Suprapubic skin (tissue), 4 donors: ENCODE results near the gene SMS.

Source experiments
- EP300 ChIP-seq: sonication (generic); formaldehyde crosslinking; IDR thresholded peaks from one replicate; pipeline ENCODE4 v1.6.1; 2017; ENCODE audit warnings: antibody characterized with exemption
- POLR2A ChIP-seq, 2 donors: fragments of 450-650 bp; IDR thresholded peaks; one replicate each; pipeline ENCODE4 v1.6.1; 2017; ENCODE audit warnings: antibody characterized with exemption in 2 of 2, mild to moderate bottlenecking in 2 of 2, moderate library complexity in 2 of 2
- POLR2AphosphoS5 ChIP-seq, 3 donors: sonication (generic); formaldehyde crosslinking; IDR thresholded peaks; one replicate each; pipeline ENCODE4 v1.6.1; 2017; ENCODE audit warnings: antibody characterized with exemption in 3 of 3
- TF ChIP-seq, protein P1 (sequence below), 2 donors: fragments of 200-600 bp in 1 of 2; fragments of 450-650 bp in 1 of 2; sonication (generic) in 1 of 2; IDR thresholded peaks; one replicate each; pipeline ENCODE4 v1.5.1; 2016 to 2019; ENCODE audit warnings: antibody characterized with exemption in 2 of 2, mild to moderate bottlenecking in 1 of 2, moderate library complexity in 1 of 2

DNA sequence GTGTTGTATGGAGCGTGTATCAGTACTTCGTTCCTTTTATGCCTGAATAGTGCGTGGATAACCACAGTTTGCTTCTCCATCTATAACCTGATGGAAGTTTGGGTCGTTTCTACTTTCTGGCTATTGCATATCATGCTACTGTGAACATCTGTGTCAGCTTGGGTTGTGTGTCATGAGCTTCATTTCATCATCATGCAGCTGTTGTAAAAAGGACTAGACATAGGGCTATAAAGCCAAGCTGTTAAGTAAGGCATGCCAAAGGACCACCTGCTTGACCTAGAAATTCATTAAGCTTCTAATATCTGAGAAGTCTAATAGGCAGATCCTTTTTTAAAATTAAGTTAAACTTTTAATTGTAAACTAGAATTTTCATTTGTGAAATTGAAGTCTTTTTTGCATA lies 18.4 kb downstream of the SMS start:
- TF ChIP-seq, protein P1, sequence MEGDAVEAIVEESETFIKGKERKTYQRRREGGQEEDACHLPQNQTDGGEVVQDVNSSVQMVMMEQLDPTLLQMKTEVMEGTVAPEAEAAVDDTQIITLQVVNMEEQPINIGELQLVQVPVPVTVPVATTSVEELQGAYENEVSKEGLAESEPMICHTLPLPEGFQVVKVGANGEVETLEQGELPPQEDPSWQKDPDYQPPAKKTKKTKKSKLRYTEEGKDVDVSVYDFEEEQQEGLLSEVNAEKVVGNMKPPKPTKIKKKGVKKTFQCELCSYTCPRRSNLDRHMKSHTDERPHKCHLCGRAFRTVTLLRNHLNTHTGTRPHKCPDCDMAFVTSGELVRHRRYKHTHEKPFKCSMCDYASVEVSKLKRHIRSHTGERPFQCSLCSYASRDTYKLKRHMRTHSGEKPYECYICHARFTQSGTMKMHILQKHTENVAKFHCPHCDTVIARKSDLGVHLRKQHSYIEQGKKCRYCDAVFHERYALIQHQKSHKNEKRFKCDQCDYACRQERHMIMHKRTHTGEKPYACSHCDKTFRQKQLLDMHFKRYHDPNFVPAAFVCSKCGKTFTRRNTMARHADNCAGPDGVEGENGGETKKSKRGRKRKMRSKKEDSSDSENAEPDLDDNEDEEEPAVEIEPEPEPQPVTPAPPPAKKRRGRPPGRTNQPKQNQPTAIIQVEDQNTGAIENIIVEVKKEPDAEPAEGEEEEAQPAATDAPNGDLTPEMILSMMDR (IDR thresholded peaks at IDR 0.05): no peak
- TF ChIP-seq POLR2A (IDR thresholded peaks at IDR 0.05) (no peak), POLR2AphosphoS5 (IDR thresholded peaks at IDR 0.05) (no peak), EP300 (no peak)
